HepG2 (cell line): ENCODE results near the gene KLF18. TPM values are rescaled to one million over a fixed set of nuclear protein-coding genes. Genes with fewer than 3 reads are reported as not detected.

ENCODE experiments used
- ATAC-seq: fragments of 200-7000 bp; cut with Tn5 transposase; 3 replicates; pipeline ENCODE4 v1.9.1; 2020; ENCODE audit warnings: mild to moderate bottlenecking, moderate library complexity
- BruUV-seq: library from RNA; stranded (reverse); fragments of 400-500 nt; replicated peaks from 2 replicates; lab custom pipeline; 2021; lab: Mats Ljungman, UMichigan
- CTCF ChIA-PET: fragments of 300-600 bp; formaldehyde crosslinking; extraction: SDS; loops from one replicate; lab custom pipeline; 2021; ENCODE audit warnings: low total read pairs, inconsistent platforms, low intra/inter-chr PET ratio; lab: Yijun Ruan, JAX
- POLR2A ChIA-PET: fragments of 350-600 bp; sonication (Branson Sonifier 250); formaldehyde crosslinking; loops from one replicate; lab custom pipeline; 2020; ENCODE audit warnings: antibody characterized with exemption, inconsistent platforms; lab: Yijun Ruan, JAX
- DNase-seq: peaks from one replicate; pipeline ENCODE4 v3.0.0-alpha.2; 2015; ENCODE audit warnings: low spot score
- FAIRE-seq: peaks from 3 replicates; lab custom pipeline; 2011; peaks lifted over from hg19 to GRCh38; lab: Jason Lieb, UNC
- H2AFZ ChIP-seq: one replicate; pipeline ENCODE4 v1.6.1; 2011; ENCODE audit warnings: low read length, inconsistent platforms
- H3K27ac ChIP-seq: fragments of 300-600 bp; 3 replicates; pipeline ENCODE4 v1.8.0; 2011; ENCODE audit warnings: mixed run types, mild to moderate bottlenecking, mixed read lengths, low read length, inconsistent platforms; ENCODE audit not compliant: insufficient read depth; ENCODE audit errors: extremely low read length
- H3K27me3 ChIP-seq, 2 experiments: fragments of 200-600 bp in 1 of 2; 2 replicates in 1 of 2; 3 replicates in 1 of 2; pipeline versions ENCODE4 v1.6.0 to v1.8.0; 2011; ENCODE audit warnings: low read length in 2 of 2, mild to moderate bottlenecking in 2 of 2, moderate library complexity in 2 of 2, inconsistent platforms in 1 of 2; ENCODE audit not compliant: insufficient read depth in 2 of 2, control insufficient read depth in 1 of 2
- H3K36me3 ChIP-seq, 2 experiments: fragments of 200-600 bp in 1 of 2; replicated peaks in 1 of 2; 2 replicates in 1 of 2; 3 replicates in 1 of 2; pipeline versions ENCODE4 v1.5.1 to v1.8.0; 2011; ENCODE audit warnings: low read length in 2 of 2, inconsistent platforms in 1 of 2; ENCODE audit not compliant: insufficient read depth in 2 of 2, control insufficient read depth in 1 of 2
- H3K4me1 ChIP-seq: 2 replicates; pipeline ENCODE4 v1.5.1; 2012; ENCODE audit warnings: low read length, inconsistent platforms; ENCODE audit not compliant: insufficient read depth
- H3K4me2 ChIP-seq: 2 replicates; pipeline ENCODE4 v1.6.0; 2011; ENCODE audit warnings: low read depth, low read length, inconsistent platforms
- H3K4me3 ChIP-seq, 3 experiments: fragments of 200-600 bp in 1 of 3; sonication (generic), shearing (Covaris generic) in 1 of 3; replicated peaks in 1 of 3; 2 replicates each; pipeline ENCODE4 v1.5.1; 2011 to 2016; ENCODE audit warnings: low read length in 3 of 3, inconsistent platforms in 2 of 3, low read depth in 2 of 3, mild to moderate bottlenecking in 2 of 3, control low read depth in 1 of 3, mixed read lengths in 1 of 3; ENCODE audit not compliant: insufficient read depth in 1 of 3
- H3K79me2 ChIP-seq: one replicate; pipeline ENCODE4 v1.6.1; 2011; ENCODE audit warnings: low read length, inconsistent platforms; ENCODE audit not compliant: insufficient read depth
- H3K9ac ChIP-seq: 2 replicates; pipeline ENCODE4 v1.6.0; 2011; ENCODE audit warnings: mild to moderate bottlenecking, low read depth, low read length, inconsistent platforms; ENCODE audit not compliant: insufficient read depth
- H3K9me3 ChIP-seq: 2 replicates; pipeline ENCODE4 v1.5.1; 2012; ENCODE audit warnings: mild to moderate bottlenecking, low read length
- H4K20me1 ChIP-seq: 2 replicates; pipeline ENCODE4 v1.6.0; 2011; ENCODE audit warnings: inconsistent platforms, mild to moderate bottlenecking, low read length, moderate library complexity; ENCODE audit not compliant: insufficient read depth
- BCLAF1 ChIP-seq: fragments of 450-650 bp; IDR thresholded peaks from 2 replicates; pipeline ENCODE4 v1.6.1; 2017; ENCODE audit warnings: mild to moderate bottlenecking
- CREM ChIP-seq, 2 experiments: sonication (generic) in 1 of 2; formaldehyde crosslinking in 1 of 2; IDR thresholded peaks; 2 replicates each; pipeline versions ENCODE4 v1.4.0 to v1.6.1; 2016 to 2020; ENCODE audit warnings: antibody characterized with exemption in 1 of 2, mild to moderate bottlenecking in 1 of 2, missing genetic modification reagents in 1 of 2
- HMG20B ChIP-seq: conservative IDR thresholded peaks from 2 replicates; pipeline ENCODE4 v1.6.1; 2016; ENCODE audit warnings: missing genetic modification reagents, missing compliant biosample characterization
- MXD1 ChIP-seq: sonication (generic); formaldehyde crosslinking; IDR thresholded peaks from 2 replicates; pipeline ENCODE4 v1.4.0; 2020; ENCODE audit warnings: mild to moderate bottlenecking, missing genetic modification reagents
- SIN3A ChIP-seq: IDR thresholded peaks from 2 replicates; pipeline ENCODE4 v1.6.1; 2011; ENCODE audit warnings: low read depth, mild to moderate bottlenecking, control low read depth, low read length, borderline replicate concordance
- SIN3B ChIP-seq: fragments of 150-350 bp; IDR thresholded peaks from 2 replicates; pipeline ENCODE4 v1.6.1; 2014; ENCODE audit warnings: low read length
- ZBTB39 ChIP-seq: sonication (generic); formaldehyde crosslinking; IDR thresholded peaks from 2 replicates; pipeline ENCODE4 v1.5.0; 2020; ENCODE audit warnings: missing genetic modification reagents
- ZFX ChIP-seq: sonication (generic); formaldehyde crosslinking; IDR thresholded peaks from 2 replicates; pipeline ENCODE4 v1.4.0; 2020; ENCODE audit warnings: mild to moderate bottlenecking, low read depth, missing genetic modification reagents, moderate library complexity
- ZNF34 ChIP-seq: sonication (generic); formaldehyde crosslinking; IDR thresholded peaks from 2 replicates; pipeline ENCODE4 v1.4.0; 2020; ENCODE audit warnings: mild to moderate bottlenecking, missing genetic modification reagents, borderline replicate concordance
- ZNF609 ChIP-seq: sonication (generic); formaldehyde crosslinking; IDR thresholded peaks from 2 replicates; pipeline ENCODE4 v1.4.0; 2020; ENCODE audit warnings: mild to moderate bottlenecking, missing genetic modification reagents, borderline replicate concordance
- WGBS: methylation state at CpG from one replicate; pipeline ENCODE4 v1.1.6; 2017; ENCODE audit warnings: low lambda C conversion rate; 5-methylcytosine and 5-hydroxymethylcytosine counted together
- in situ Hi-C: cut with HindIII; loops from 2 replicates; pipeline ENCODE4 v1.10.0; 2017; ENCODE audit warnings: low pct_unique_long_range_greater_than_20kb; ENCODE audit not compliant: extremely low pct_ligation_motif_present
- intact Hi-C: fragments of 100-400 bp; cut with micrococcal nuclease; formaldehyde crosslinking; loops from one replicate; pipeline ENCODE4 v1.10.0; 2022; ENCODE audit not compliant: unreplicated experiment
- polyA plus RNA-seq, 8 experiments: library from polyadenylated mRNA; depleted of rRNA in 3 of 8; stranded (reverse) in 7 of 8; unstranded in 1 of 8; fragments of >200 nt; fragmentation: Illumina TruSeq in 4 of 8; extraction: Trizol in 4 of 8; gene quantifications; 2 replicates each; pipeline versions ENCODE4 v1.2.1 to v1.2.3, GENCODE V29; 2011 to 2016; ENCODE audit warnings: low read depth in 4 of 8, missing spikeins in 1 of 8, mixed read lengths in 1 of 8; ENCODE audit not compliant: insufficient read depth in 1 of 8
- total RNA-seq, 5 experiments: library from RNA; depleted of rRNA; stranded (reverse); fragments of >200 nt; fragmentation: Illumina TruSeq; extraction: Trizol; gene quantifications; 2 replicates each; pipeline ENCODE4 v1.2.3, GENCODE V29; 2016; ENCODE audit warnings: low read depth in 1 of 5
- TF ChIP-seq, protein P1 (sequence below): sonication (generic); formaldehyde crosslinking; IDR thresholded peaks from 2 replicates; pipeline ENCODE4 v1.4.0; 2020; ENCODE audit warnings: low read depth, mild to moderate bottlenecking, missing genetic modification reagents
- TF ChIP-seq, protein P2 (sequence below): sonication (generic); formaldehyde crosslinking; IDR thresholded peaks from 2 replicates; pipeline ENCODE4 v1.5.0; 2020; ENCODE audit warnings: missing genetic modification reagents

Gene KLF18
- total and polyA plus RNA-seq, 2 of the 13 experiments (the other 11 are each of a cell fraction or from before 2014, with no cell fraction given): not detected

DNA sequence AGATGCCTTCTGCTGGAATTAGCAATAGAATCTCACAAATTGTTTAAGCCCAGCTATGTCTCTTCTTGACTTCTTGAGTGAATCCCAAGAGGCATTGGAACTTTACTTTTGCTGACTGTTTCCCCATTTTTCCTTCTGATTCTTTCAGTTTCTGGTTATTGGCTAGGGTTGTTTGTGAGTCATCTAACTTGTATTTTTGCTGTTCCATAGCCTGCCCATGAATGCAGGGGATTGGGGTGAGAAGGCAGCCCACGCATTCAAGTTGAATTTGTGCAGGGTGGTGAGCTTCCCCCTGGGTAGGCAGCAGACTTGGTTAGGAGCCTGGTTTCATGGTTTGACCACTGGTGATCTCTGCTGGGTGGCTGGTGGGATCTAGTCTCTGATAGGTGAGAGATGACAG, 33.2 kb downstream of the KLF18 start:
- Histone ChIP-seq H3K79me2 (no peaks in the 10 kb centered on the region), H3K4me1 (no peaks in the 10 kb centered on the region), H2AFZ (no peak overlapping the region), H4K20me1 (no peaks in the 10 kb centered on the region), H3K4me3 (no peak overlapping the region), H3K9me3 (no peaks in the 10 kb centered on the region), H3K27me3 (peaks cover 1 to 33% of the 10 kb centered on the region in 2 experiments; a peak in 3 of 5 replicates), H3K9ac (no peak overlapping the region), H3K4me2 (no peak overlapping the region), H3K36me3 (no peaks in the 10 kb centered on the region), H3K27ac (no peak overlapping the region)
- FAIRE-seq: no peak
- ChIA-PET CTCF (no interaction called here), POLR2A (no interaction called here)
- no peak for DNase-seq
- no TSS peak for BruUV-seq
- in situ Hi-C loops (no loop called here), intact Hi-C loops (no loop called here)
- no peak for ATAC-seq
- WGBS: 50% methylated on average over 1 of the region's 1 CpG
- TF ChIP-seq, protein P1, sequence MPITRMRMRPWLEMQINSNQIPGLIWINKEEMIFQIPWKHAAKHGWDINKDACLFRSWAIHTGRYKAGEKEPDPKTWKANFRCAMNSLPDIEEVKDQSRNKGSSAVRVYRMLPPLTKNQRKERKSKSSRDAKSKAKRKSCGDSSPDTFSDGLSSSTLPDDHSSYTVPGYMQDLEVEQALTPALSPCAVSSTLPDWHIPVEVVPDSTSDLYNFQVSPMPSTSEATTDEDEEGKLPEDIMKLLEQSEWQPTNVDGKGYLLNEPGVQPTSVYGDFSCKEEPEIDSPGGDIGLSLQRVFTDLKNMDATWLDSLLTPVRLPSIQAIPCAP (CRISPR knock-in tag): no peak
- no peak for TF ChIP-seq ZNF609 (CRISPR knock-in tag)
- no peak for TF ChIP-seq SIN3B
- no peak for TF ChIP-seq BCLAF1
- no peak for TF ChIP-seq CREM (IDR thresholded peaks at IDR 0.05)
- no peak for TF ChIP-seq CREM (CRISPR knock-in tag; IDR thresholded peaks at IDR 0.05)
- no peak for TF ChIP-seq HMG20B (CRISPR knock-in tag)
- no peak for TF ChIP-seq MXD1 (CRISPR knock-in tag)
- TF ChIP-seq ZNF34: no peak
- no peak for TF ChIP-seq ZBTB39 (CRISPR knock-in tag)
- no peak for TF ChIP-seq ZFX
- TF ChIP-seq, protein P2, sequence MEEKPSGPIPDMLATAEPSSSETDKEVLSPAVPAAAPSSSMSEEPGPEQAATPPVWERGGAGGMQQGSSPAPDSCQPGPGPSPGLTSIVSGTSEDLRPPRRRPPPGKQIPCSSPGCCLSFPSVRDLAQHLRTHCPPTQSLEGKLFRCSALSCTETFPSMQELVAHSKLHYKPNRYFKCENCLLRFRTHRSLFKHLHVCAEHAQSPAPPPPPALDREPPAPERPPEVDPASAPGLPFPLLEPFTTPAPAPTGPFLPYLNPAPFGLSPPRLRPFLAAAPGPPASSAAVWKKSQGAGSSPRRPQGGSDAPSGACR (CRISPR knock-in tag): no peak
- TF ChIP-seq SIN3A: no peak
